HEK293T (cell line): Measurements from ENCODE around the gene RBMS1.

Experiments used
- CTCF ChIA-PET: fragments of 350-600 bp; formaldehyde crosslinking; extraction: SDS; loops from one replicate; lab custom pipeline; 2021; ENCODE audit warnings: antibody characterized with exemption, inconsistent platforms; lab: Yijun Ruan, JAX
- POLR2A ChIA-PET: fragments of 350-600 bp; formaldehyde crosslinking; extraction: SDS; loops from one replicate; lab custom pipeline; 2020; ENCODE audit warnings: antibody characterized with exemption, inconsistent platforms; lab: Yijun Ruan, JAX
- DNase-seq: peaks from one replicate; pipeline ENCODE4 v3.0.0; 2012; ENCODE audit warnings: mixed read lengths; ENCODE audit errors: extremely low spot score
- ARNT ChIP-seq: fragments of 450-650 bp; IDR thresholded peaks from 2 replicates; pipeline ENCODE4 v1.6.1; 2017; ENCODE audit warnings: mild to moderate bottlenecking
- BHLHE40 ChIP-seq: fragments of 450-650 bp; IDR thresholded peaks from 2 replicates; pipeline ENCODE4 v1.6.1; 2016; ENCODE audit warnings: mild to moderate bottlenecking, moderate library complexity, borderline replicate concordance
- CTBP1 ChIP-seq: fragments of 450-650 bp; IDR thresholded peaks from 2 replicates; pipeline ENCODE4 v1.6.1; 2016; ENCODE audit warnings: borderline replicate concordance
- ELF4 ChIP-seq: fragments of 450-650 bp; IDR thresholded peaks from 2 replicates; pipeline ENCODE4 v1.6.1; 2017; ENCODE audit warnings: antibody characterized with exemption
- FOXA1 ChIP-seq: fragments of 450-650 bp; IDR thresholded peaks from 2 replicates; pipeline ENCODE4 v1.6.1; 2016; ENCODE audit warnings: mild to moderate bottlenecking
- FOXK2 ChIP-seq: fragments of 450-650 bp; IDR thresholded peaks from 2 replicates; pipeline ENCODE4 v1.6.1; 2016; ENCODE audit warnings: mild to moderate bottlenecking
- FOXM1 ChIP-seq: fragments of 450-650 bp; IDR thresholded peaks from 2 replicates; pipeline ENCODE4 v1.6.1; 2017; ENCODE audit warnings: mild to moderate bottlenecking, borderline replicate concordance
- HDGF ChIP-seq: fragments of 450-650 bp; IDR thresholded peaks from 2 replicates; pipeline ENCODE4 v1.6.1; 2017; ENCODE audit warnings: antibody characterized with exemption, borderline replicate concordance
- L3MBTL2 ChIP-seq: fragments of 450-650 bp; conservative IDR thresholded peaks from 2 replicates; pipeline ENCODE4 v1.6.1; 2016; ENCODE audit warnings: mild to moderate bottlenecking
- LEF1 ChIP-seq: fragments of 450-650 bp; IDR thresholded peaks from 2 replicates; pipeline ENCODE4 v1.6.1; 2017; ENCODE audit warnings: mild to moderate bottlenecking, borderline replicate concordance
- NFRKB ChIP-seq: fragments of 450-650 bp; IDR thresholded peaks from 2 replicates; pipeline ENCODE4 v1.6.1; 2016; ENCODE audit warnings: mild to moderate bottlenecking, moderate library complexity
- SP1 ChIP-seq: fragments of 450-650 bp; IDR thresholded peaks from 2 replicates; pipeline ENCODE4 v1.6.1; 2017
- SUZ12 ChIP-seq: fragments of 450-650 bp; IDR thresholded peaks from 2 replicates; pipeline ENCODE4 v1.6.1; 2016; ENCODE audit warnings: mild to moderate bottlenecking
- TARDBP ChIP-seq: fragments of 450-650 bp; IDR thresholded peaks from 2 replicates; pipeline ENCODE4 v1.6.1; 2016
- ZNF384 ChIP-seq: fragments of 450-650 bp; IDR thresholded peaks from 2 replicates; pipeline ENCODE4 v1.6.1; 2016
- TF ChIP-seq, protein P1 (sequence below): fragments of 450-650 bp; IDR thresholded peaks from 2 replicates; pipeline ENCODE4 v1.6.1; 2016

The RBMS1 gene

DNA sequence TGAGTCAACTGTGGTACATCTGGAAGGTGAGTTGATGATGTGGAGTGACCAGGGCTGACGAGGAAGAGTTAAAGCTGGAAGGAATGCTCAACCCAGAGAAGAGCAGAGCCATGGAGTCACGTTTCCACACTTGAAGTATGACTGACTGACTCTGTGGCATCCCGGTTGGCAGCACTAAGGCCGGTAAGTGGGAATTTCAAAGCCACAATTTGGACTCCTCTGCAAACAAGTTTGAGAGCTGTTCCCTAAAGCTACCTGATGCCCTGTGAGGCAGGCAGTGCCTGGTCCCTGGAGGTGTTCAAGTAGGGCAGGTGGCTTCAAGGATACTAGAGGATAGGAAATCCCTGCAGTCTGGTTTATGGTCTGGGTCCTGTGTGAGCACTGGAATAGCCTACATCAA lies 224.2 kb downstream of the RBMS1 start:
- TF ChIP-seq HDGF (no peak), FOXK2 (no peak), NFRKB (no peak), ZNF384 (no peak), FOXM1 (no peak), FOXA1 (no peak), CTBP1 (no peak), TARDBP (no peak), SP1 (no peak), LEF1 (no peak), L3MBTL2 (no peak)
- TF ChIP-seq, protein P1, sequence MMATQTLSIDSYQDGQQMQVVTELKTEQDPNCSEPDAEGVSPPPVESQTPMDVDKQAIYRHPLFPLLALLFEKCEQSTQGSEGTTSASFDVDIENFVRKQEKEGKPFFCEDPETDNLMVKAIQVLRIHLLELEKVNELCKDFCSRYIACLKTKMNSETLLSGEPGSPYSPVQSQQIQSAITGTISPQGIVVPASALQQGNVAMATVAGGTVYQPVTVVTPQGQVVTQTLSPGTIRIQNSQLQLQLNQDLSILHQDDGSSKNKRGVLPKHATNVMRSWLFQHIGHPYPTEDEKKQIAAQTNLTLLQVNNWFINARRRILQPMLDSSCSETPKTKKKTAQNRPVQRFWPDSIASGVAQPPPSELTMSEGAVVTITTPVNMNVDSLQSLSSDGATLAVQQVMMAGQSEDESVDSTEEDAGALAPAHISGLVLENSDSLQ: no peak
- POLR2A ChIA-PET: interaction anchor here (1.2 to 1.4 kb wide), 2 partner anchors 8 to 23 kb away, joined by 3 to 6 read pairs; no protein-coding TSS in a partner anchor
- no peak for DNase-seq
- CTCF ChIA-PET: interaction anchor here (1.3 to 1.6 kb wide), 3 partner anchors 9 to 21 kb away, joined by 4 to 6 read pairs (median 4); no protein-coding TSS in a partner anchor

DNA sequence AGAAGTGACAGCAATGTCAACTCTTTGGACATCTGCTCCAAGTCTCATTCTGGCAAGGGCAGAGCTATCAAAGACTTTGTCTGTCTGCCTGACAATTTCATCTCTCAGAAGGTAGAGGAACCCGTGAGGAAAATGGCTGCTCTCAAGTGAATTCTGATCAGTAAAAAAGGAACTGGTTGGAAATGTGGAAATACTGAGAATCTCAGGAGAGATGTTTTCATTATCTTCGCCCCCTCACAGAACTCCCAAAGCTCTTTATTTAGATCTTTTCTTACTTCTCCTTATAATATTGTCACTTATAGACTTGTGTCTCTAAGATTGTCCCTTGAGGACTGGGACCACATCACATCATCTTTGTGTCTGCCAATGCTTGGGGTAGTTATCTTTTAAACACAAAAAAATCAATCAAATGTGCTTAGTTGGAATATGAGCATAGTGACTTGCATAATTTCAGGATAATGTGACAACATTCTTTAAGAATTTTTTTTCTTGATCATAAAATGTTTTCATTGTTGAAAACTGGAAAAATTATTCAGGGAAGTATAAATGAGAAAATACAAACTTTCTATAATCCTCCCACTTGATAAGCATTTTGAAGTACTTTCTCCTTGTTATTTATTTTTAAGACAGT lies 225.3 kb downstream of the RBMS1 start:
- TF ChIP-seq NFRKB: no peak
- TF ChIP-seq ARNT: no peak
- TF ChIP-seq ZNF384: no peak
- no peak for TF ChIP-seq FOXM1
- TF ChIP-seq LEF1: no peak
- no peak for DNase-seq
- ChIA-PET CTCF (no interaction called here), POLR2A (no interaction called here)

DNA sequence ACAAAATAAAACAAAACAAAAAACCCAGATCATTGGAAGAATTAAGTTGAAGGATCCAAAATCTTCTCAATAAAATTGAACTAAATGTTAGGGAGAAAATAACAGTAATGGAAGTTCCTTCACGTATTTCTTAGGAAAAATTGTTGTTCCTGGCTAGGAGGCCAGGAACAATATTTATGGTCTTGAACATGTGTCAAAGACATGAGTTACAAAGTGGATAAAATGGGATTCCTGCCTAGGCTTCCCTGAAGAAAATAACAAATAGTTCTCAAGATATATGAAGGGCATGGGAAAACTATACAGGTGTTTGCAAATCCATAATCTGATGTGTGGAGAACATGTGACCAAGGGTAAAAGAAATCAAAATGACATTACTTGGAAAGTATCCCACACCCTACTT lies 225.9 kb downstream of the RBMS1 start:
- TF ChIP-seq CTBP1: no peak
- no peak for TF ChIP-seq FOXK2
- TF ChIP-seq FOXM1: no peak
- no peak for TF ChIP-seq ZNF384
- TF ChIP-seq SP1: no peak
- no peak for DNase-seq
- ChIA-PET POLR2A (no interaction called here), CTCF (no interaction called here)

DNA sequence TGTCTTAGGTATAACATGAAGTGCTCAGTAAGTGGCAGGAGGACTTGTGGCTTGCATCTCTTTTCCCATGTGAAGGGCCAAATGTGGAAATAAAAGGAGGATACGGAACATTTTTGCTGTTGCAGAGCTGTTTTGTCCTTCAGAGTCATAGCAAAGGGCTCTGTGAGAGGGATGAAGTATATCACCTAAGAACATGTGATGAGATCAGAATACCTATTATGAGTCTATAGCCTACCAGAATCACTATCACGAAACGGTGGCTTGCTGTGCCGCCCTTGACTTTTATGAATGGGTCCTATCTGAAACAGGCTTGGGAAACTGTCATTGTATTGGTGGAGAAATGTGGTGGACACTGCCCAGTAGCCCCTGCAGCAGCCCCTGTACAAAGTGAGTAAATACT lies 226.6 kb downstream of the RBMS1 start:
- TF ChIP-seq FOXA1 (no peak), ARNT (no peak), TARDBP (no peak), ELF4 (no peak), ZNF384 (no peak), L3MBTL2 (no peak), BHLHE40 (no peak), FOXM1 (no peak), HDGF (no peak), CTBP1 (no peak), LEF1 (no peak), SP1 (no peak)
- TF ChIP-seq, protein P1: no peak
- CTCF ChIA-PET: no interaction called here
- POLR2A ChIA-PET: no interaction called here
- no peak for DNase-seq

DNA sequence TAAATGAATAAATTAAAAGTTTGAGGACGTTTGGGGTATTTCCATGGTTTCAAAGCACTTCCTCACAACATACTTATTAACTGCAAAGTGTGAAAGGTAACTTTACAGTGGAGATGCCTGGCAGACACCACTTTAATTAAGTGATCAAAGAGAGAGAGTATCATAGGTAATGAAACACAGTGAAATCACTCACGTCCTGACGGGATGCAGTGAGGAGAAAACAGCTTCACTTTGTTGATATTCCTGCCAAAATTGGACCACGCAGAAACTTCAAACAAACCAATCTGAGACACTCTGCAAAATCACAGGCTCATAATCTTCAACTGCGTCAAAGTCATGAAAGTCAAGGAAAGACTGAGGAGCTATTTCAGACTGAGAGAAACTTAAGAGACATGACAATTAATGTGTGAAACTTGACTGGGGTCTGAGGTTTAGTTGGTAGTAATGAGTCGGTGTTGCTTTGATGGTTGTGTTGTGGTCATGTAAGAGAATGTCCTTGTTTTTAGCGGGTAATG lies 227.5 kb downstream of the RBMS1 start:
- ChIA-PET POLR2A (no interaction called here), CTCF (no interaction called here)
- TF ChIP-seq LEF1: no peak
- TF ChIP-seq CTBP1: no peak
- TF ChIP-seq NFRKB: no peak
- TF ChIP-seq L3MBTL2: no peak
- TF ChIP-seq HDGF: no peak
- TF ChIP-seq SUZ12: no peak
- TF ChIP-seq FOXA1: no peak
- no peak for TF ChIP-seq ARNT
- TF ChIP-seq TARDBP: no peak
- TF ChIP-seq ZNF384: no peak
- no peak for TF ChIP-seq SP1
- no peak for TF ChIP-seq FOXK2
- no peak for TF ChIP-seq ELF4
- TF ChIP-seq BHLHE40: no peak
- no peak for TF ChIP-seq FOXM1
- DNase-seq: no peak

DNA sequence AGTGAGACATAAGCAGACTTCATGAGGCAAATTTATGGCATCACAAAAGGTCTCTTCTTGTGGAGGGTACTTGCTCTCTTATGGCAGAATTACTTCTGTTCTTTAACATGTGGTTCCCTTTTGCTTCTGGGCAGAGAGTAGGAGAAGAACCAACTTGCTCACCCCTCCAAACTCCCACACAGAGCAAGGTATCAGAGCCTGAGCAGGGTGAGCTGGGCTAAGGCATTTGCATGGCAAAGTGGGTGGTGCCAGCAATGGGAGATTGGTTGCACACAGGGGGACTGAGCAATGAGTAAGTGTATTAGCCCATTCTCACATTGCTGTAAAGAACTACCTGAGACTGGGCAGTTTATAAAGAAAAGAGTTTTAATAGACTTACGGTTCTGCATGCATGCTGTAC lies 229.3 kb downstream of the RBMS1 start:
- no peak for DNase-seq
- TF ChIP-seq FOXA1: no peak
- TF ChIP-seq, protein P1: no peak
- no peak for TF ChIP-seq LEF1
- TF ChIP-seq CTBP1: no peak
- TF ChIP-seq L3MBTL2: no peak
- TF ChIP-seq FOXK2: no peak
- TF ChIP-seq HDGF: no peak
- no peak for TF ChIP-seq FOXM1
- TF ChIP-seq SUZ12: no peak
- no peak for TF ChIP-seq ARNT
- no peak for TF ChIP-seq SP1
- TF ChIP-seq ELF4: no peak
- TF ChIP-seq ZNF384: no peak
- no peak for TF ChIP-seq NFRKB
- TF ChIP-seq BHLHE40: no peak
- no peak for TF ChIP-seq TARDBP
- ChIA-PET CTCF (no interaction called here), POLR2A (no interaction called here)
